ENCODE data around the gene MYH9.

The MYH9 gene

GRCh38 chr22:36317658-36318271, 70.0 kb downstream of the MYH9 start:
- H3K36me3 Mint-ChIP-seq (ENCODE audit: low read depth) = peaks cover 57% of the 10 kb centered on the region
- H3K27ac Mint-ChIP-seq = no peak overlapping the region
- H3K4me1 Mint-ChIP-seq = no peaks in the 10 kb centered on the region
- no peak for TF ChIP-seq CTCF (IDR thresholded peaks at IDR 0.05; ENCODE audit: unreplicated experiment in 3 of 3)
- H3K27me3 Mint-ChIP-seq (ENCODE audit: low read depth) = no peaks in the 10 kb centered on the region
- no peaks in the 10 kb centered on the region for H3K9me3 Mint-ChIP-seq
- no peak overlapping the region for H3K4me3 Mint-ChIP-seq

GRCh38 chr22:36316419-36316818, 71.3 kb downstream of the MYH9 start:
- H3K4me3 Mint-ChIP-seq = no peak overlapping the region

GRCh38 chr22:36315325-36315724, 72.4 kb downstream of the MYH9 start:
- TF ChIP-seq CTCF (IDR thresholded peaks at IDR 0.05; ENCODE audit: unreplicated experiment in 3 of 3) = no peak
- no peak overlapping the region for H3K4me3 Mint-ChIP-seq
- peaks cover 60% of the 10 kb centered on the region for H3K36me3 Mint-ChIP-seq (ENCODE audit: low read depth)
- H3K4me1 Mint-ChIP-seq = no peaks in the 10 kb centered on the region
- no peaks in the 10 kb centered on the region for H3K9me3 Mint-ChIP-seq
- no peak overlapping the region for H3K27ac Mint-ChIP-seq
- no peaks in the 10 kb centered on the region for H3K27me3 Mint-ChIP-seq (ENCODE audit: low read depth)

More at GRCh38 chr22:36316419-36316818, 71.3 kb downstream of the MYH9 start:
- TF ChIP-seq CTCF (IDR thresholded peaks at IDR 0.05; ENCODE audit: unreplicated experiment in 3 of 3) = no peak
- Mint-ChIP-seq H3K36me3 (ENCODE audit: low read depth) (peaks cover 61% of the 10 kb centered on the region), H3K27me3 (ENCODE audit: low read depth) (no peaks in the 10 kb centered on the region), H3K4me1 (no peaks in the 10 kb centered on the region), H3K27ac (no peak overlapping the region), H3K9me3 (no peaks in the 10 kb centered on the region)

GRCh38 chr22:36311386-36312085, 76.2 kb downstream of the MYH9 start:
- Mint-ChIP-seq H3K4me1 (no peaks in the 10 kb centered on the region), H3K27ac (no peak overlapping the region), H3K4me3 (no peak overlapping the region), H3K27me3 (ENCODE audit: low read depth) (no peaks in the 10 kb centered on the region), H3K36me3 (ENCODE audit: low read depth) (peaks cover 55% of the 10 kb centered on the region), H3K9me3 (no peaks in the 10 kb centered on the region)
- no peak for TF ChIP-seq CTCF (IDR thresholded peaks at IDR 0.05; ENCODE audit: unreplicated experiment in 3 of 3)

- TF ChIP-seq CTCF (IDR thresholded peaks at IDR 0.05; ENCODE audit: unreplicated experiment in 3 of 3) = no peak
- no peaks in the 10 kb centered on the region for H3K9me3 Mint-ChIP-seq
Measured at GRCh38 chr22:36308880-36309279, 78.9 kb downstream of the MYH9 start.

GRCh38 chr22:36306227-36306626, 81.5 kb downstream of the MYH9 start:
- Mint-ChIP-seq H3K4me1 (no peaks in the 10 kb centered on the region), H3K4me3 (no peak overlapping the region), H3K9me3 (no peaks in the 10 kb centered on the region), H3K27me3 (ENCODE audit: low read depth) (no peaks in the 10 kb centered on the region), H3K36me3 (ENCODE audit: low read depth) (peaks cover 71% of the 10 kb centered on the region), H3K27ac (no peak overlapping the region)
- no peak for TF ChIP-seq CTCF (IDR thresholded peaks at IDR 0.05; ENCODE audit: unreplicated experiment in 3 of 3)

More at GRCh38 chr22:36308880-36309279, 78.9 kb downstream of the MYH9 start:
- no peaks in the 10 kb centered on the region for H3K27me3 Mint-ChIP-seq (ENCODE audit: low read depth)
- H3K4me1 Mint-ChIP-seq = no peaks in the 10 kb centered on the region
- peaks cover 66% of the 10 kb centered on the region for H3K36me3 Mint-ChIP-seq (ENCODE audit: low read depth)
- H3K27ac Mint-ChIP-seq = no peak overlapping the region
- no peak overlapping the region for H3K4me3 Mint-ChIP-seq

Measured in nephron (organoid).